ENCODE results near the gene POTEB.
"Not testable (repeated sequence)": the region's sequence is repeated elsewhere in the genome, so short reads cannot be mapped to it uniquely, and the experiment has no call there.

The POTEB gene

GRCh38 chr15:21877635-21878034 lies at the start of gene POTEB:
TSS of gene POTEB (minus strand) at chr15:21877735. CDS start at chr15:21877246, 489 bp downstream.
- not testable (repeated sequence) for H3K27ac ChIP-seq (ENCODE audit: low read depth in 2 of 2, low read length in 2 of 2); H3K4me1 ChIP-seq (ENCODE audit: control insufficient read depth in 2 of 2, insufficient read depth in 2 of 2, low read length in 2 of 2); H3K36me3 ChIP-seq (ENCODE audit: control insufficient read depth in 2 of 2, insufficient read depth in 2 of 2, low read length in 2 of 2); H3K9ac ChIP-seq (ENCODE audit: low read depth in 1 of 2, low read length in 2 of 2); H3K4me3 ChIP-seq (ENCODE audit: low read length in 2 of 2); H3K27me3 ChIP-seq (ENCODE audit: control insufficient read depth in 2 of 2, insufficient read depth in 2 of 2, low read length in 2 of 2); H3K9me3 ChIP-seq (ENCODE audit: control insufficient read depth in 2 of 2, low read length in 2 of 2)

- H3K9me3 ChIP-seq (ENCODE audit: control insufficient read depth in 2 of 2, low read length in 2 of 2); H3K36me3 ChIP-seq (ENCODE audit: control insufficient read depth in 2 of 2, insufficient read depth in 2 of 2, low read length in 2 of 2); H3K4me1 ChIP-seq (ENCODE audit: control insufficient read depth in 2 of 2, insufficient read depth in 2 of 2, low read length in 2 of 2); H3K9ac ChIP-seq (ENCODE audit: low read depth in 1 of 2, low read length in 2 of 2); H3K4me3 ChIP-seq (ENCODE audit: low read length in 2 of 2); H3K27me3 ChIP-seq (ENCODE audit: control insufficient read depth in 2 of 2, insufficient read depth in 2 of 2, low read length in 2 of 2); H3K27ac ChIP-seq (ENCODE audit: low read depth in 2 of 2, low read length in 2 of 2): not testable (repeated sequence)
Observed at GRCh38 chr15:21890955-21891354, 13.4 kb upstream of the POTEB start.

- H3K4me3 ChIP-seq (ENCODE audit: low read length in 2 of 2); H3K9me3 ChIP-seq (ENCODE audit: control insufficient read depth in 2 of 2, low read length in 2 of 2); H3K9ac ChIP-seq (ENCODE audit: low read depth in 1 of 2, low read length in 2 of 2); H3K36me3 ChIP-seq (ENCODE audit: control insufficient read depth in 2 of 2, insufficient read depth in 2 of 2, low read length in 2 of 2); H3K27ac ChIP-seq (ENCODE audit: low read depth in 2 of 2, low read length in 2 of 2); H3K4me1 ChIP-seq (ENCODE audit: control insufficient read depth in 2 of 2, insufficient read depth in 2 of 2, low read length in 2 of 2); H3K27me3 ChIP-seq (ENCODE audit: control insufficient read depth in 2 of 2, insufficient read depth in 2 of 2, low read length in 2 of 2): not testable (repeated sequence)
Observed at GRCh38 chr15:21889542-21889941, 12.0 kb upstream of the POTEB start.

GRCh38 chr15:21838831-21839230 lies 38.7 kb downstream of the POTEB start:
- H3K9me3 ChIP-seq (ENCODE audit: control insufficient read depth in 2 of 2, low read length in 2 of 2); H3K27me3 ChIP-seq (ENCODE audit: control insufficient read depth in 2 of 2, insufficient read depth in 2 of 2, low read length in 2 of 2); H3K4me3 ChIP-seq (ENCODE audit: low read length in 2 of 2); H3K27ac ChIP-seq (ENCODE audit: low read depth in 2 of 2, low read length in 2 of 2); H3K36me3 ChIP-seq (ENCODE audit: control insufficient read depth in 2 of 2, insufficient read depth in 2 of 2, low read length in 2 of 2); H3K4me1 ChIP-seq (ENCODE audit: control insufficient read depth in 2 of 2, insufficient read depth in 2 of 2, low read length in 2 of 2); H3K9ac ChIP-seq (ENCODE audit: low read depth in 1 of 2, low read length in 2 of 2): not testable (repeated sequence)

Data from mucosa of rectum (tissue), 2 donors.